Endodermal cell (in vitro differentiated cells): ENCODE results near the gene CLSTN1. TPM values are rescaled to one million over a fixed set of nuclear protein-coding genes. Genes with fewer than 3 reads are reported as not detected.

Source experiments
- DNase-seq: peaks from one replicate; pipeline ENCODE4 v3.0.0-alpha.2; 2017
- H3K27ac ChIP-seq: 2 replicates; pipeline ENCODE4 v1.5.1; 2013; ENCODE audit warnings: mild to moderate bottlenecking, low read depth, low read length, moderate library complexity
- H3K27me3 ChIP-seq: 2 replicates; pipeline ENCODE4 v1.6.1; 2013; ENCODE audit warnings: mild to moderate bottlenecking, low read length, moderate library complexity; ENCODE audit not compliant: insufficient read depth, control insufficient read depth, poor library complexity, severe bottlenecking
- H3K36me3 ChIP-seq: 2 replicates; pipeline ENCODE4 v1.7.0; 2013; ENCODE audit warnings: mild to moderate bottlenecking, low read length, moderate library complexity; ENCODE audit not compliant: control insufficient read depth, insufficient read depth
- H3K4me1 ChIP-seq: one replicate; pipeline ENCODE4 v1.7.0; 2013; ENCODE audit warnings: low read length; ENCODE audit not compliant: control insufficient read depth, insufficient read depth
- H3K4me3 ChIP-seq: 2 replicates; pipeline ENCODE4 v1.5.1; 2013; ENCODE audit warnings: mild to moderate bottlenecking, low read length, moderate library complexity
- H3K9ac ChIP-seq: 2 replicates; pipeline ENCODE4 v1.6.1; 2013; ENCODE audit warnings: mild to moderate bottlenecking, low read length, moderate library complexity; ENCODE audit not compliant: poor library complexity, severe bottlenecking; ENCODE audit errors: extremely low read depth
- H3K9me3 ChIP-seq: 2 replicates; pipeline ENCODE4 v1.6.1; 2013; ENCODE audit warnings: mild to moderate bottlenecking, low read length, moderate library complexity; ENCODE audit not compliant: control insufficient read depth
- H3K27ac Mint-ChIP-seq: 2 replicates; pipeline ENCODE4 v1.8.0; 2020; ENCODE audit warnings: mixed read lengths
- H3K27me3 Mint-ChIP-seq: 2 replicates; pipeline ENCODE4 v1.8.0; 2021; ENCODE audit warnings: mild to moderate bottlenecking, mixed read lengths; ENCODE audit not compliant: insufficient read depth
- H3K36me3 Mint-ChIP-seq: 2 replicates; pipeline ENCODE4 v1.8.0; 2020; ENCODE audit warnings: low read depth, mixed read lengths
- H3K4me1 Mint-ChIP-seq: 2 replicates; pipeline ENCODE4 v1.8.0; 2020; ENCODE audit warnings: mixed read lengths
- H3K4me3 Mint-ChIP-seq: 2 replicates; pipeline ENCODE4 v1.8.0; 2020; ENCODE audit warnings: mild to moderate bottlenecking, moderate library complexity, mixed read lengths
- H3K9me3 Mint-ChIP-seq: 2 replicates; pipeline ENCODE4 v1.8.0; 2020; ENCODE audit warnings: mild to moderate bottlenecking, mixed read lengths
- CTCF ChIP-seq: fragments of 200-600 bp; sonication (generic); conservative IDR thresholded peaks from 2 replicates; pipeline ENCODE4 v1.5.0; 2021; ENCODE audit warnings: antibody characterized with exemption, mild to moderate bottlenecking
- WGBS, 2 experiments: methylation state at CpG; one replicate each; pipeline versions ENCODE4 v1.1.5 to v1.1.7; 2013; ENCODE audit warnings: missing lambda C conversion rate in 2 of 2, mixed read lengths in 1 of 2; ENCODE audit not compliant: insufficient coverage in 1 of 2, insufficient read length in 1 of 2; 5-methylcytosine and 5-hydroxymethylcytosine counted together
- total RNA-seq, 2 donors: library from RNA; stranded (reverse); fragmentation: NEBNext Ultra II Directional in 1 of 2; extraction: Animal tissue kit (Norgen Biotek cat#: 25700) in 1 of 2; gene quantifications; 2 replicates in 1 of 2; 3 replicates in 1 of 2; pipeline ENCODE4 v1.2.1, GENCODE V29; 2021

CLSTN1 gene
- total RNA-seq, 2 donors from 2014 or later, result 96.6 to 116 TPM

GRCh38 chr1:9870572-9870971 lies 46.8 kb upstream of the CLSTN1 start:
- Mint-ChIP-seq H3K9me3 (no peaks in the 10 kb centered on the region), H3K27me3 (no peaks in the 10 kb centered on the region), H3K4me1 (peaks cover 7% of the 10 kb centered on the region), H3K36me3 (peaks cover 22% of the 10 kb centered on the region), H3K4me3 (no peak overlapping the region), H3K27ac (no peak overlapping the region)
- WGBS, 2 experiments, result 92 to 100% methylated on average over 1 to 4 of the region's 4 CpGs
- Histone ChIP-seq H3K9me3 (no peaks in the 10 kb centered on the region), H3K4me3 (no peak overlapping the region), H3K36me3 (peaks cover 13% of the 10 kb centered on the region), H3K27me3 (no peaks in the 10 kb centered on the region), H3K4me1 (peaks cover 11% of the 10 kb centered on the region), H3K27ac (no peak overlapping the region), H3K9ac (no peak overlapping the region)
- TF ChIP-seq CTCF, result no peak
- DNase-seq, result no peak

DNA sequence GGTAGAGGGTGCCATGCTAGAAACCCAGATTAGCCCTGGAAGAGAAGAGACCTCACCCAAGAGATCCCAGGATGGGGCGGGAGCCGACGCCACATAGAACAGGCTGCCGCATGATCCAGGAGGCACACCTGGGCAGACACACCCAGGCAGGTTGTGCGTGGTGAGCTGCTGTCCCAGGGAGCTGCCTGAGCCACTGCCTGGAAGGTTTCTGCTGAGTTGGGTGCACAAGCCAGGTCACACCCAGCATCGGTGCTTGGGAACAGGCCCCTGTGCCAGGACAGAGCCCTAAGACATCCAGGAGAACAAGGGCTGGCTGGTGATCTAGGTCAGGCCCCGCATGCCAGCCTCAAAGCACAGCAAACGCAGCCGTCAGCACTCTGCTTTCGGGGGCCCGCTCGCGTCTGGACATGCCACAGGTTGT lies 46.1 kb upstream of the CLSTN1 start:
- H3K4me1 Mint-ChIP-seq, result no peaks in the 10 kb centered on the region
- no peaks in the 10 kb centered on the region for H3K27me3 Mint-ChIP-seq
- no peaks in the 10 kb centered on the region for H3K27me3 ChIP-seq
- no peak for TF ChIP-seq CTCF
- H3K9me3 Mint-ChIP-seq, result no peaks in the 10 kb centered on the region
- no peak overlapping the region for H3K9ac ChIP-seq
- peaks cover 24% of the 10 kb centered on the region for H3K36me3 Mint-ChIP-seq
- no peak overlapping the region for H3K4me3 ChIP-seq
- no peak for DNase-seq
- 85 to 89% methylated on average over 13 of the region's 13 CpGs for WGBS, 2 experiments
- H3K4me3 Mint-ChIP-seq, result no peak overlapping the region
- H3K4me1 ChIP-seq, result peaks cover 6% of the 10 kb centered on the region
- no peak overlapping the region for H3K27ac ChIP-seq
- no peak overlapping the region for H3K27ac Mint-ChIP-seq
- H3K36me3 ChIP-seq, result peaks cover 13% of the 10 kb centered on the region
- H3K9me3 ChIP-seq, result no peaks in the 10 kb centered on the region

GRCh38 chr1:9868244-9868590 lies 44.5 kb upstream of the CLSTN1 start:
- peaks cover 13% of the 10 kb centered on the region for H3K36me3 ChIP-seq
- WGBS, 2 experiments, result 80 to 92% methylated on average over 2 to 3 of the region's 3 CpGs
- H3K4me1 ChIP-seq, result peaks cover 6% of the 10 kb centered on the region
- H3K27me3 ChIP-seq, result no peaks in the 10 kb centered on the region
- TF ChIP-seq CTCF, result no peak
- H3K9me3 ChIP-seq, result no peaks in the 10 kb centered on the region
- H3K4me3 Mint-ChIP-seq, result no peak overlapping the region
- no peak overlapping the region for H3K27ac ChIP-seq
- no peak overlapping the region for H3K27ac Mint-ChIP-seq
- H3K36me3 Mint-ChIP-seq, result peaks cover 26% of the 10 kb centered on the region
- no peaks in the 10 kb centered on the region for H3K4me1 Mint-ChIP-seq
- H3K27me3 Mint-ChIP-seq, result no peaks in the 10 kb centered on the region
- H3K9ac ChIP-seq, result no peak overlapping the region
- no peak overlapping the region for H3K4me3 ChIP-seq
- no peaks in the 10 kb centered on the region for H3K9me3 Mint-ChIP-seq
- DNase-seq, result no peak
